Activated CD4-positive, alpha-beta T cell treated with anti-CD3 and anti-CD28 coated beads, Interleukin-2, amount 50 U/mL, for 1 hour (primary cell): ENCODE results near the gene FAM124B.

Experiments
- DNase-seq: peaks from one replicate; pipeline ENCODE4 v3.0.0-alpha.2; 2020

The FAM124B gene

GRCh38 chr2:224333726-224334482, 68.0 kb downstream of the FAM124B start:
- no peak for DNase-seq

- no peak for DNase-seq
Observed at GRCh38 chr2:224331698-224332097, 70.2 kb downstream of the FAM124B start.

GRCh38 chr2:224328798-224329197, 73.1 kb downstream of the FAM124B start:
- DNase-seq = no peak
